Eye (tissue), 1 donor: Measurements from ENCODE around the gene NDFIP2.
"Not testable (repeated sequence)": the region's sequence is repeated elsewhere in the genome, so short reads cannot be mapped to it uniquely, and the experiment has no call there.

Experiments used
- DNase-seq: peaks from one replicate; pipeline ENCODE4 v3.0.0-alpha.2; 2015

Gene NDFIP2

GRCh38 chr13:79541426-79542049 is 60.6 kb downstream of the NDFIP2 start:
- DNase-seq, result peak; percentile 88

GRCh38 chr13:79543883-79544282 is 62.9 kb downstream of the NDFIP2 start:
- no peak for DNase-seq

GRCh38 chr13:79547211-79548195 is 66.5 kb downstream of the NDFIP2 start:
- DNase-seq, result no peak

- DNase-seq, result peak; percentile 50
These were observed 67.9 kb downstream of the NDFIP2 start for GRCh38 chr13:79548902-79549301.

GRCh38 chr13:79549355-79550106 is 68.6 kb downstream of the NDFIP2 start:
- DNase-seq, result no peak

- no peak for DNase-seq
These were observed 76.7 kb downstream of the NDFIP2 start for GRCh38 chr13:79557666-79558065.

GRCh38 chr13:79560954-79561353 is 80.0 kb downstream of the NDFIP2 start:
- no peak for DNase-seq

GRCh38 chr13:79562557-79562956 is 81.6 kb downstream of the NDFIP2 start:
- no peak for DNase-seq

- no peak for DNase-seq
These were observed 85.2 kb downstream of the NDFIP2 start for GRCh38 chr13:79566118-79566517.

- no peak for DNase-seq
These were observed 90.2 kb downstream of the NDFIP2 start for GRCh38 chr13:79571147-79571546.

- DNase-seq, result not testable (repeated sequence)
These were observed 92.9 kb downstream of the NDFIP2 start for GRCh38 chr13:79573892-79574291.

GRCh38 chr13:79581870-79582315 is 100.9 kb downstream of the NDFIP2 start:
- peak; percentile 23 for DNase-seq

GRCh38 chr13:79582896-79583295 is 101.9 kb downstream of the NDFIP2 start:
- no peak for DNase-seq

GRCh38 chr13:79585033-79585432 is 104.1 kb downstream of the NDFIP2 start:
- DNase-seq, result no peak

- DNase-seq, result no peak
These were observed 108.8 kb downstream of the NDFIP2 start for GRCh38 chr13:79589603-79590393.

GRCh38 chr13:79590394-79590676 is 109.4 kb downstream of the NDFIP2 start:
- no peak for DNase-seq

GRCh38 chr13:79591493-79591892 is 110.5 kb downstream of the NDFIP2 start:
- no peak for DNase-seq

GRCh38 chr13:79593121-79593520 is 112.2 kb downstream of the NDFIP2 start:
- no peak for DNase-seq

- DNase-seq, result no peak
These were observed 112.8 kb downstream of the NDFIP2 start for GRCh38 chr13:79593641-79594275.

GRCh38 chr13:79600146-79600545 is 119.2 kb downstream of the NDFIP2 start:
- not testable (repeated sequence) for DNase-seq

GRCh38 chr13:79602936-79603335 is 122.0 kb downstream of the NDFIP2 start:
- DNase-seq, result no peak

GRCh38 chr13:79604752-79605151 is 123.8 kb downstream of the NDFIP2 start:
- DNase-seq, result no peak
